CD14-positive monocyte (primary cell): Measurements from ENCODE around the gene CNOT4. TPM values are rescaled to one million over a fixed set of nuclear protein-coding genes. Genes with fewer than 3 reads are reported as not detected.

Source experiments
- DNase-seq, 3 donors: peaks; one replicate each; pipeline ENCODE4 v3.0.0-alpha.2; 2011 to 2022
- H2AFZ ChIP-seq: 2 replicates; pipeline ENCODE4 v1.6.0; 2012; ENCODE audit warnings: mild to moderate bottlenecking, low read depth, low read length, inconsistent platforms; ENCODE audit not compliant: insufficient read depth, poor library complexity, severe bottlenecking
- H3K27ac ChIP-seq, 2 donors: 1 replicate in 1 of 2; 2 replicates in 1 of 2; pipeline ENCODE4 v1.5.1; 2012 to 2013; ENCODE audit warnings: low read length in 2 of 2, control low read depth in 1 of 2, inconsistent platforms in 1 of 2, low read depth in 1 of 2, mild to moderate bottlenecking in 1 of 2
- H3K27me3 ChIP-seq, 2 donors: one replicate each; pipeline versions ENCODE4 v1.6.0 to v1.6.1; 2011 to 2013; ENCODE audit warnings: low read length in 2 of 2; ENCODE audit not compliant: control insufficient read depth in 2 of 2, insufficient read depth in 2 of 2
- H3K36me3 ChIP-seq, 2 donors: replicated peaks in 1 of 2; 1 replicate in 1 of 2; 2 replicates in 1 of 2; pipeline versions ENCODE4 v1.5.1 to v1.6.1; 2012 to 2013; ENCODE audit warnings: low read length in 2 of 2, control low read depth in 1 of 2, inconsistent platforms in 1 of 2, mild to moderate bottlenecking in 1 of 2; ENCODE audit not compliant: insufficient read depth in 2 of 2, control insufficient read depth in 1 of 2
- H3K4me1 ChIP-seq, 2 donors: 1 replicate in 1 of 2; 2 replicates in 1 of 2; pipeline versions ENCODE4 v1.5.1 to v1.6.1; 2012 to 2013; ENCODE audit warnings: low read length in 2 of 2, control low read depth in 1 of 2, inconsistent platforms in 1 of 2, mild to moderate bottlenecking in 1 of 2, moderate library complexity in 1 of 2; ENCODE audit not compliant: insufficient read depth in 2 of 2, control insufficient read depth in 1 of 2
- H3K4me2 ChIP-seq: replicated peaks from 2 replicates; pipeline ENCODE3; 2012; ENCODE audit warnings: low read length, moderate library complexity, mild to moderate bottlenecking; ENCODE audit not compliant: poor library complexity, severe bottlenecking; ENCODE audit errors: extremely low read depth
- H3K4me3 ChIP-seq, 3 experiments: fragments of 200-600 bp in 1 of 3; sonication (generic) in 1 of 3; replicated peaks in 1 of 3; 1 replicate in 2 of 3; 2 replicates in 1 of 3; pipeline ENCODE4 v1.5.1; 2011 to 2013; ENCODE audit warnings: low read length in 3 of 3, mild to moderate bottlenecking in 3 of 3, control low read depth in 2 of 3, low read depth in 2 of 3, inconsistent platforms in 1 of 3, moderate library complexity in 1 of 3
- H3K79me2 ChIP-seq: 2 replicates; pipeline ENCODE4 v1.6.0; 2012; ENCODE audit warnings: mild to moderate bottlenecking, control low read depth, inconsistent platforms, low read length, moderate library complexity; ENCODE audit not compliant: insufficient read depth
- H3K9ac ChIP-seq: 2 replicates; pipeline ENCODE4 v1.6.0; 2017; ENCODE audit warnings: low read length, mild to moderate bottlenecking; ENCODE audit not compliant: insufficient read depth, poor library complexity, severe bottlenecking
- H3K9me3 ChIP-seq, 2 donors: replicated peaks in 1 of 2; 1 replicate in 1 of 2; 2 replicates in 1 of 2; pipeline versions ENCODE4 v1.5.1 to v1.6.1; 2012 to 2013; ENCODE audit warnings: low read length in 2 of 2, control low read depth in 1 of 2; ENCODE audit not compliant: control insufficient read depth in 1 of 2, insufficient read depth in 1 of 2
- H4K20me1 ChIP-seq: 2 replicates; pipeline ENCODE4 v1.6.0; 2012; ENCODE audit warnings: mild to moderate bottlenecking, low read length, control low read depth, moderate library complexity; ENCODE audit not compliant: insufficient read depth
- H3K27ac Mint-ChIP-seq, 7 donors: one replicate each; pipeline ENCODE4 v1.8.0; 2020; ENCODE audit warnings: mild to moderate bottlenecking in 7 of 7, mixed read lengths in 7 of 7, moderate library complexity in 6 of 7, inconsistent platforms in 2 of 7
- H3K27me3 Mint-ChIP-seq, 3 donors: one replicate each; pipeline ENCODE4 v1.8.0; 2021 to 2022; ENCODE audit warnings: low read depth in 3 of 3, mild to moderate bottlenecking in 3 of 3, mixed read lengths in 3 of 3, moderate library complexity in 3 of 3, inconsistent platforms in 1 of 3
- H3K36me3 Mint-ChIP-seq, 2 donors: one replicate each; pipeline ENCODE4 v1.8.0; 2020; ENCODE audit warnings: mixed read lengths in 2 of 2, inconsistent platforms in 1 of 2, mild to moderate bottlenecking in 1 of 2
- H3K4me1 Mint-ChIP-seq: one replicate; pipeline ENCODE4 v1.8.0; 2020; ENCODE audit warnings: mild to moderate bottlenecking, mixed read lengths
- H3K4me3 Mint-ChIP-seq, 2 donors: one replicate each; pipeline ENCODE4 v1.8.0; 2020; ENCODE audit warnings: mild to moderate bottlenecking in 2 of 2, mixed read lengths in 2 of 2, moderate library complexity in 1 of 2
- H3K9me3 Mint-ChIP-seq, 7 donors: one replicate each; pipeline ENCODE4 v1.8.0; 2020 to 2022; ENCODE audit warnings: mixed read lengths in 7 of 7, mild to moderate bottlenecking in 6 of 7, moderate library complexity in 6 of 7, inconsistent platforms in 2 of 7
- WGBS: methylation state at CpG from one replicate; pipeline ENCODE4 v1.1.5; 2013; ENCODE audit warnings: missing lambda C conversion rate; ENCODE audit not compliant: insufficient coverage; 5-methylcytosine and 5-hydroxymethylcytosine counted together
- intact Hi-C, 2 donors: fragments of 100-400 bp; cut with micrococcal nuclease; formaldehyde crosslinking; loops; one replicate each; pipeline versions ENCODE4 v1.15.0 to v1.15.1; 2023
- polyA plus RNA-seq, 3 donors: library from polyadenylated mRNA; depleted of rRNA in 1 of 3; unstranded in 2 of 3; stranded (reverse) in 1 of 3; fragments of 300-500 nt in 2 of 3; fragments of >200 nt in 1 of 3; fragmentation: Illumina TruSeq in 2 of 3; gene quantifications; 1 replicate in 2 of 3; 2 replicates in 1 of 3; pipeline ENCODE4 v1.2.3, GENCODE V29; 2012 to 2021
- TF ChIP-seq, protein P1 (sequence below): fragments of 200-600 bp; IDR thresholded peaks from one replicate; pipeline ENCODE4 v1.8.0; 2022; ENCODE audit warnings: antibody characterized with exemption, mild to moderate bottlenecking

The CNOT4 gene
- polyA plus RNA-seq, 3 donors = 4.3 to 7.9 (median 6.3) TPM

DNA sequence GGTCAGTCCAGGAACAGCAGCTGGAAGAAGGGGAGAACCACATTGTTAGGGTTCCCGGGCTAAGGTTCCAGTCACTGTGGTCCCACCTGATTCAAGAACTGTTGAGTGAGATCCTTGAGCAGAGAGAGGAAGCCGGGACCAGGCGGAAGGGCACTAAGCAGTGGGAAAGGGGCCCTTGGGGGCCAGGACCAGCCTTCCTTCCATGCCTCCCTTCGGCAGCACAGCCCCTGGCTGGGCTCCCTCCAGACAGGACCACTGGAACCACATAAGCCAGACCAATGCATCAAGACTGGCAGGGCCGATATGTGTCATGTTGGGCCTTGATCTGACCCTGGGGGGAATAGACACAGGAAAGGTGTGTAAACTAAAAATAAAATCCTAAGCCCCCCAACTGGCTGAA, 172.4 kb downstream of the CNOT4 start:
- Histone ChIP-seq H3K9ac (no peak overlapping the region), H3K9me3 (no peaks in the 10 kb centered on the region), H3K4me2 (no peak overlapping the region), H4K20me1 (no peaks in the 10 kb centered on the region), H3K36me3 (no peaks in the 10 kb centered on the region), H3K4me3 (no peak overlapping the region), H3K27ac (no peak overlapping the region), H3K27me3 (no peaks in the 10 kb centered on the region), H3K4me1 (no peaks in the 10 kb centered on the region), H2AFZ (no peak overlapping the region), H3K79me2 (no peaks in the 10 kb centered on the region)
- intact Hi-C loops = no loop called here
- no peaks in the 10 kb centered on the region for H3K36me3 Mint-ChIP-seq
- no peak overlapping the region for H3K27ac Mint-ChIP-seq
- no peak for DNase-seq
- peaks cover 2 to 6% (median 2%) of the 10 kb centered on the region in 3 donors for H3K27me3 Mint-ChIP-seq
- H3K4me1 Mint-ChIP-seq = no peaks in the 10 kb centered on the region
- TF ChIP-seq, protein P1, sequence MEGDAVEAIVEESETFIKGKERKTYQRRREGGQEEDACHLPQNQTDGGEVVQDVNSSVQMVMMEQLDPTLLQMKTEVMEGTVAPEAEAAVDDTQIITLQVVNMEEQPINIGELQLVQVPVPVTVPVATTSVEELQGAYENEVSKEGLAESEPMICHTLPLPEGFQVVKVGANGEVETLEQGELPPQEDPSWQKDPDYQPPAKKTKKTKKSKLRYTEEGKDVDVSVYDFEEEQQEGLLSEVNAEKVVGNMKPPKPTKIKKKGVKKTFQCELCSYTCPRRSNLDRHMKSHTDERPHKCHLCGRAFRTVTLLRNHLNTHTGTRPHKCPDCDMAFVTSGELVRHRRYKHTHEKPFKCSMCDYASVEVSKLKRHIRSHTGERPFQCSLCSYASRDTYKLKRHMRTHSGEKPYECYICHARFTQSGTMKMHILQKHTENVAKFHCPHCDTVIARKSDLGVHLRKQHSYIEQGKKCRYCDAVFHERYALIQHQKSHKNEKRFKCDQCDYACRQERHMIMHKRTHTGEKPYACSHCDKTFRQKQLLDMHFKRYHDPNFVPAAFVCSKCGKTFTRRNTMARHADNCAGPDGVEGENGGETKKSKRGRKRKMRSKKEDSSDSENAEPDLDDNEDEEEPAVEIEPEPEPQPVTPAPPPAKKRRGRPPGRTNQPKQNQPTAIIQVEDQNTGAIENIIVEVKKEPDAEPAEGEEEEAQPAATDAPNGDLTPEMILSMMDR = no peak
- 75% methylated on average over 3 of the region's 5 CpGs for WGBS
- no peak overlapping the region for H3K4me3 Mint-ChIP-seq
- H3K9me3 Mint-ChIP-seq = no peaks in the 10 kb centered on the region

DNA sequence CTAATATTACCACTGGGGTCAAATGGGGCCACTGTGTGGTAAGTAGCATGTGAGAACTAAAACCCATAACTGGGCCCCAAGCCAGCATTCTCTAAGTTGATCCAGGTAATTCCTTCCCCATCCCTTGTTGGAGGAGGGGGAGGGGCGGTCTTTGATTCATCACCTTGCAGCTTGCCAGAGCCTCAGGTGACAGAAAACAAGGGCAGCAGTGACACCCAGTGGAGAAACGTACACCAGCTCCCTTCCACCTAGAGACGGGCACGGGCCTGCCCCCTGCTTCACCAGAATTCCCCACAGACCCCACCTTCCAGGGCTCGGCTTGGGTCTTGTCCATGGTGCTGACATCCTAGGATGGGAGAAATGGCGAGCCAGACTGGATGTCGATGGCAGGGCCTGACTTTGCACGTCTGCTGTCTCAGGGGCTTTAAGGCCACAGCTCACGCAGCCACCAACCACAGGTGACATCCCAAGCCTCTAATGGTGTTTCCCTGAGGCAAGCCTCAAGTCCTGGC, 174.2 kb downstream of the CNOT4 start:
- no peak for DNase-seq
- Histone ChIP-seq H3K4me2 (no peak overlapping the region), H2AFZ (no peak overlapping the region), H3K4me3 (no peak overlapping the region), H3K9me3 (no peaks in the 10 kb centered on the region), H3K4me1 (no peaks in the 10 kb centered on the region), H3K9ac (no peak overlapping the region), H4K20me1 (no peaks in the 10 kb centered on the region), H3K27me3 (no peaks in the 10 kb centered on the region), H3K27ac (no peak overlapping the region), H3K79me2 (no peaks in the 10 kb centered on the region), H3K36me3 (no peaks in the 10 kb centered on the region)
- peaks cover 0 to 3% (median 2%) of the 10 kb centered on the region in 3 donors for H3K27me3 Mint-ChIP-seq
- no peaks in the 10 kb centered on the region for H3K36me3 Mint-ChIP-seq
- WGBS = 36% methylated on average over 4 of the region's 9 CpGs
- H3K27ac Mint-ChIP-seq = no peak overlapping the region
- no peaks in the 10 kb centered on the region for H3K4me1 Mint-ChIP-seq
- no peak overlapping the region for H3K4me3 Mint-ChIP-seq
- intact Hi-C loops = no loop called here
- no peaks in the 10 kb centered on the region for H3K9me3 Mint-ChIP-seq
- TF ChIP-seq, protein P1 = no peak
